Erythroblast (primary cell): ENCODE results near the gene BCL2L11.

ENCODE experiments used
- GATA1 ChIP-seq: IDR thresholded peaks from 2 replicates; pipeline ENCODE4 v1.6.1; 2011; ENCODE audit warnings: low read depth, mild to moderate bottlenecking, control low read depth, low read length, moderate library complexity
- POLR2A ChIP-seq: IDR thresholded peaks from 2 replicates; pipeline ENCODE4 v1.6.1; 2011; ENCODE audit warnings: mild to moderate bottlenecking, low read length

DNA sequence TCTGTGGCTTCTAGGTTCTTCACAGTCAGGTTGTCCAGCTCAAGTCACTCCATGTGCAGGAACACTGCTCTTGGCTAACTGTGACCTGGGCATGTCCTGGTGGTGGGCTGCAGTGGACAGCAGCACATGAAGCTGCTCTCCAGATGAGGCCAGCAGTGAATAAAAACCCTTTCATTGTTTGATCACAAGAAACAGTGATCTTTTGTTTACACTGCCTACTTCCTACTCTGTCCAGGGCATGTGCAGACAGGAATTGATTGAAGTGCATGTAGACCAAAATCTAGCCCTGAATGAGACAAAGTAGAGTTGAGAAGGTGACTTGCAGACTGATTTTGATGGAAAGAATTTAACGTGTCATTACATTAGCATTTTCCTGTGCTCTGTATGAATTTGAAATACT, 34.9 kb downstream of the BCL2L11 start:
- TF ChIP-seq GATA1 (no peak), POLR2A (no peak)
